ENCODE data around the gene RIPOR1.

RIPOR1 gene

DNA sequence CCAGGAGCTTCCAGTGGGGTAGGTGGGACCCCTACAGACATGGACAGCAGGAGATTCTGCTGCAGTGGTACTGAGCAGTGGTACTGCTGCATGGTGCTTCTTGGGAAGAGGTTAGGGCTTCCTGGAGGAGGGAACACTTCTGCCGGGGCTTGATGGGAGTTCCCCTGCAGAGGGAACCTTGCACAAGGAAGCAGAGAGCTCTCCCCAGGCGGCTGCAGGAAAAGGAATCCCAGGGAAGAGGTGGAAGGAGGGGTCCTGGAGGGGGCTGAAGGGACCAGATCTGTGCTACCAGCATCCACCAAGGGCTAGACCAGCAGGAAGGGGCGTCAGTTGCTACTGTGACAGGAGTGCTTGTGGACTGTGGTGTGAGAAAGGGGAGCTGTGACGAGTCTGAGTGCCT, 10.6 kb downstream of the RIPOR1 start:
- DNase-seq (ENCODE audit: low spot score) = no peak

DNA sequence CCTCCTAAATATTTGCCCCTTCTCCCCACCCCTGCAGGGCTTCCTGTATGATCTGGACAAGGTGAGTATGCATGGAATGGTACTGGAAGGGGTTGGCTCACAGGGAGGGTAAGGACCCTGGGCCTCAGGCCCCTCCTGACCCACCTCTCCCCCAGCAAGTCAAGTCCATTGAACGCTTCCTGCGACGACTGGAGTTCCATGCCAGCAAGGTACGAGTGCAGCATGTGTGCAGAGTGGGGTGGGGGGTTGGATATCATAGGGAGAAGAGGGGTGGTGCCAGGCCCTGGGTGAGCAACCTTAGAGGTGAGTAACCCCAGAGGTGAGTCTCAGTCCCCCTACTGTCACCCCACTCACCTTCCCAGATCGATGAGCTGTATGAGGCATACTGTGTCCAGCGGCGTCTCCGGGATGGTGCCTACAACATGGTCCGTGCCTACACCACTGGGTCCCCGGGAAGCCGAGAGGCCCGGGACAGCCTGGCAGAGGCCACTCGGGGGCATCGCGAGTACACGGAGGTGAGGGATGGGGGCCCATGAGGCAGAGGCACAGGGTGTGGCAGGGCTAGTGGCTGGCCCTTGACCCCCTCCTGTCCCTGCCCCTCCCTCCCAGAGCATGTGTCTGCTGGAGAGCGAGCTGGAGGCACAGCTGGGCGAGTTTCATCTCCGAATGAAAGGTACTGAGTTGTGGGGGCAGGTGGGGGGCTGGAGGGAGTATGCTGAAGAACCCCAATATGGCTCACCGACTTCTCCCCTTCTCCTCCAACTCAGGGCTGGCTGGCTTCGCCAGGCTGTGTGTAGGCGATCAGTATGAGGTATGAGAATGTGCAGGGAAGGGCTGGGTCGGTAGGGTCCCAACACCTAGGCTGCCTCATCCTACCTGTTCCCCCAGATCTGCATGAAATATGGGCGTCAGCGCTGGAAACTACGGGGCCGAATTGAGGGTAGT, 11.3 kb downstream of the RIPOR1 start:
- no peak for DNase-seq (ENCODE audit: low spot score)

DNA sequence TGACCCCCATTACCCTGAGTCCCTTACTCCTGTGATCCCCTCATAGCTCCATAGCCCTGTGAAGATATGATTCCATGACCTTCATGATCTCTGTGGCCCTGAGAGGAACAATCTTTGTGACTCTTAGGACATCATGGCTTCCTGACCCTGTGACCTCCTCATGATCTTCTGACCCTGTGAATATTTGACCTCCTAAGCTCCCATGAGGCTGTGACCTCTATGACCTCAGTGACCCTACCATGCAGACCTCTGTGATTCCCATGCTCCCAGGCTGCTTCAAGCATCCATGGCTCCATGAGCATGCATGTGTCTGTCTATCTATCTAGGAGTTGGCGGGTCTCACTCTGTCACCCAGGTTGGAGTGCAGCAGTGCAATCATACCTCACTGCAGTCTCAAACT, 12.1 kb downstream of the RIPOR1 start:
- DNase-seq (ENCODE audit: low spot score) = no peak

DNA sequence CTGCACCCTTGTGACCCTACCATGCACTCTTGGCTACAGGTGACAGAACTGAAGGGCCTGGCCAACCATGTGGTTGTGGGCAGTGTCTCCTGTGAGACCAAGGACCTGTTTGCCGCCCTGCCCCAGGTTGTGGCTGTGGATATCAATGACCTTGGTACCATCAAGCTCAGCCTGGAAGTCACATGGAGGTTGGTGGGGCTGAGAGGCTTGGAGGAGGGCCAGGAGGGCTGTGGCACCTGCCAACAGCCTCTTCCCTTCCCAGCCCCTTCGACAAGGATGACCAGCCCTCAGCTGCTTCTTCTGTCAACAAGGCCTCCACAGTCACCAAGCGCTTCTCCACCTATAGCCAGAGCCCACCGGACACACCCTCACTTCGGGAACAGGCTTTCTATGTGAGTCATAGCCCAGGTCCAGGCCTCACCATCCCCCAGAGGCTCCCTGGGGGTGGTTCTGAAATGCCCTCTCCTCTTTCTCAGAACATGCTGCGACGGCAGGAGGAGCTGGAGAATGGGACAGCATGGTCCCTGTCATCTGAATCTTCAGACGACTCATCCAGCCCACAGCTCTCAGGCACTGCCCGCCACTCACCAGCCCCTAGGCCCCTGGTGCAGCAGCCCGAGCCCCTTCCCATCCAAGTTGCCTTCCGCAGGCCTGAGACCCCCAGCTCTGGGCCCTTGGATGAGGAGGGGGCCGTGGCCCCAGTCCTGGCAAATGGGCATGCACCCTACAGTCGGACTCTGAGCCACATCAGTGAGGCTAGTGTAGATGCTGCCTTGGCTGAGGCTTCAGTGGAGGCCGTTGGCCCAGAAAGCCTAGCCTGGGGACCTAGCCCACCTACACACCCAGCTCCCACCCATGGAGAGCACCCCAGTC, 13.0 kb downstream of the RIPOR1 start:
- DNase-seq (ENCODE audit: low spot score) = no peak

DNA sequence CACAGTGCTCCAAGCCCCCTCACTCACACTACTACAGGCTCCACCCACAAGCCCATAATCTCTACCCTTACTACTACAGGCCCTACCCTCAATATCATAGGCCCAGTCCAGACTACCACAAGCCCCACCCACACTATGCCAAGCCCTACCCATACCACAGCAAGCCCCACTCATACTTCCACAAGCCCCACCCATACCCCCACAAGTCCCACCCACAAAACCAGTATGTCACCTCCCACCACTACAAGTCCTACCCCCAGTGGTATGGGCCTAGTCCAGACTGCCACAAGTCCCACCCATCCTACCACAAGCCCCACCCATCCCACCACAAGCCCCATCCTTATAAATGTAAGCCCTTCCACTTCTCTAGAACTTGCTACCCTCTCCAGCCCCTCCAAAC, 13.8 kb downstream of the RIPOR1 start:
- peak; percentile 91 for DNase-seq (ENCODE audit: low spot score)

DNA sequence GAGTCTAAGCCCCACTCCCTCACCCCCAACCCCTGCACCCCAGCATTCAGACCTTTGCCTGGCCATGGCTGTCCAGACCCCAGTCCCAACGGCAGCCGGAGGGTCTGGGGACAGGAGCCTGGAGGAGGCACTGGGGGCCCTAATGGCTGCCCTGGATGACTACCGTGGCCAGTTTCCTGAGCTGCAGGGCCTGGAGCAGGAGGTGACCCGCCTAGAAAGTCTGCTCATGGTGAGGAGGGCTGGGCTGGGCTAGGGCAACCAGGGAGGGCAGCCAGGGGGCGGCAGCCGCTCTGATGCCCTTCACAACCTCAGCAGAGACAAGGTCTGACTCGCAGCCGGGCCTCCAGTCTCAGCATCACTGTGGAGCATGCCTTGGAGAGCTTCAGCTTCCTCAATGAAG, 14.4 kb downstream of the RIPOR1 start:
- no peak for DNase-seq (ENCODE audit: low spot score)

DNA sequence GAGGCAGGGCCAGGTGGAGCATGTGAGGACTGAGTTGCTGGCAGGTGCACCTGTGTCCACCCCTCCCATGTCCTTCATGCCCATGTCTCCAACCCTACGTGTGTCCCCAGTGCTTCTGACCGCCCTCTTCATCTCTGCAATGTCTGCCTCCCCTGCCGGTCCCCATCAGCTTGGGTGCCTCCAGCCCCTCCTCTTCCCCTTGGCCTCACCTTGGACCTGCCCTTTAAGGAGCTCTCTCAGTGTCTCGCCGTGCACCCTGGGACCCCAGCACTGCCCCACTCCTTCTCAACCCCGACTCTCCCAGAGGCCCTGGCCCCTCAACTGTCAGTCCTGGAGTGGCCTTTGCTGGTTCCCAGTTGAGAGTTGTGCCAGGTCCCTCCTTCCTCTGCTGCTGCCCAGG, 15.0 kb downstream of the RIPOR1 start:
- no peak for DNase-seq (ENCODE audit: low spot score)

DNA sequence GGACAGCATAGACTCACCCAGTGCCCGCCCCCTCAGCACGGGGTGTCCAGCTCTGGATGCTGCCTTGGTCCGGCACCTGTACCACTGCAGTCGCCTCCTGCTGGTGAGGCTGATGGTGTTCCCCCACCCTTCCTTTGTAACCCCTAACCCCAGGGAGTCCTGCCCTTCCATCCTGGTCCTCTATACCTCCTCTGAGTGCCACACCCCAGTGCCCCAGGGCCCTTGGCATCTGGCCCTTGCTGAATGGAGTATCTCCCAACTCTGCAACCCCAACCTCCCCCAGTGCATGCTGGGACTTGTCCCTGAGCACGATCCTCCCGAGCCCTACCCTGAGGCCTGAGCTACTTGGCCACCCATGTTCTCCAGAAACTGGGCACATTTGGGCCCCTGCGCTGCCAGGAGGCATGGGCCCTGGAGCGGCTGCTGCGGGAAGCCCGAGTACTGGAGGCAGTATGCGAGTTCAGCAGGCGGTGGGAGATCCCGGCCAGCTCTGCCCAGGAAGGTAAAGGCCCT, 15.8 kb downstream of the RIPOR1 start:
- DNase-seq (ENCODE audit: low spot score) = no peak

DNA sequence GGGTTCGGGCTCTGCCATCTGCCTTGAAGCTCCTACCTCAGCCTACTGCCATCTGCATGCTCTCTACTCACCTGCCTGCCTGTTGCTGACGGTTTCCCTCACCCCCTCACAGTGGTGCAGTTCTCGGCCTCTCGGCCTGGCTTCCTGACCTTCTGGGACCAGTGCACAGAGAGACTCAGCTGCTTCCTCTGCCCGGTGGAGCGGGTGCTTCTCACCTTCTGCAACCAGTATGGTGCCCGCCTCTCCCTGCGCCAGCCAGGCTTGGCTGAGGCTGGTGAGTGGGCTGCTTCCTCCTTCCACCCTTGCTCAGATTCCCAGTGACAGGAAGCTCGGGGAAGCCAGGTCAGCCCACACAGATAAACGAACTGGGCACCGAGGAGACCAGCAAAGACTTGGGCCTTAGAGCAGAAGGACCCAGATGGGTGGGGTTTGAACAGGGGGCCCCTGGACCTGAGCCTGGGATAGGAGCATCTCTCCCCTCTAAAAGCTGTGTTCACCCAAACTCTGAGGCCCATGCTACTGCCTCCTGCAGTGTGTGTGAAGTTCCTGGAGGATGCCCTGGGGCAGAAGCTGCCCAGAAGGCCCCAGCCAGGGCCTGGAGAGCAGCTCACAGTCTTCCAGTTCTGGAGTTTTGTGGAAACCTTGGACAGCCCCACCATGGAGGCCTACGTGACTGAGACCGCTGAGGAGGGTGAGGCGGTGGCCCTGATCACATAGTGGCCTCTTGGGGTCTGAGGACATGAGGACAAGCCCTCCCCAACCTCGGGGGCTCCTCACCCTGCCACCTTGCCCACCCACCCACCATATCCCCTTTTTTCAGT, 16.4 kb downstream of the RIPOR1 start:
- DNase-seq (ENCODE audit: low spot score) = no peak

DNA sequence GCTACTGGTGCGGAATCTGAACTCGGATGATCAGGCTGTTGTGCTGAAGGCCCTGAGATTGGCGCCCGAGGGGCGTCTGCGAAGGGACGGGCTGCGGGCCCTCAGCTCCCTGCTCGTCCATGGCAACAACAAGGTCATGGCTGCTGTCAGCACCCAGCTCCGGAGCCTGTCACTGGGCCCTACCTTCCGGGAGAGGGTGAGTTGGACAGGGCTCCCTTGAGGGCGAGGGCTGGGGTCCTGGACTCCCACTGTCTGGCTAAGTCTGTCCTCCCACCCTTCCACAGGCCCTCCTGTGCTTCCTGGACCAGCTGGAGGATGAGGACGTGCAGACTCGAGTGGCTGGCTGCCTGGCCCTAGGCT, 17.0 kb downstream of the RIPOR1 start:
- DNase-seq (ENCODE audit: low spot score) = no peak

DNA sequence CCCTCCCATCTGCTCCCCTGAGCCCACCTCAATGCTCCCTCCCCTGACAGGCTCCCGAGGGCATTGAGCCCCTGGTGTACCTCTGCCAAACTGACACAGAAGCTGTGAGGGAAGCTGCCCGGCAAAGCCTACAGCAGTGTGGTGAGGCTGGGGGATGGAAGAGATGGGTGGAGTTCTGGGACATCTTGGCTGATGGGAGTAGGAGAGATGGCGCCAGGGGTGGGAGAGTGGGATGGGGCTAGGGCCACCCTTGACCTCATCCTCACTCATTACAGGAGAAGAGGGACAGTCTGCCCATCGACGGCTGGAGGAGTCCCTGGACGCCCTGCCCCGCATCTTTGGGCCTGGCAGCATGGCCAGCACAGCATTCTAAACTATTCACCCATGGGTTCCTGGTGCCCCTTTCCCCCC, 17.5 kb downstream of the RIPOR1 start:
- DNase-seq (ENCODE audit: low spot score) = no peak

DNA sequence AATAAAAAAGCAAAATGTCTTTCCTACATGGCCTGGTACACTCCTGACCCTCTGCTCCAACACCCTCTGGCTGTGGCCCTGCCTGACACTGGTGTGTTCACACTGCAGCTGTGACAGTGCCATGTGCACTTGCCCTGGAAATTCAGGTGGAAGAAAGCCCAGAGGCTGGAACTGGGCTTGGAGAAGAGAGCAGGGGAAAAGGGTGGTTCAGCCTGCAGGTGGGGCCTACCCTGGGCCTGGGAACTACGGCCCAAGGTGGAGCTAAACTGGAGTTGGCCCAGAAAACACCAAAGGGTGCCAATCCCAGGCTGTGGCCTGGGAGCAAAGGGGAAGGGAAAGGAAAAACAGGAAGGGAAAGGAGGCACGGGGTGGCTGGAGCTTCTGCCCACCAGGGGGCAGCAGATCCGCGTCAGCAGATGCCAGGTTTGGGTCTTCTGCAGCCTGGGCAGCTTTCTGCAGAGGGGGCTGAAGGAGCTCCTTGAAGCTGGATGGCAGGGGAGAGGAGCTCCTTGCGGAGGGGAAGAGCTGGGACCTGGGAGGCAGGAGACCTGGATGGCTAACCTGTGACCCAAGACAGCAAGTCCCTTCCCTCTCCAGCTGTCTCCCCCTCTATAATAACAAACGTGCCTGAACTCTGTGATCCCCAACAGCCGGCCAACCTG, 18.3 kb downstream of the RIPOR1 start:
- peak; percentile 80 for DNase-seq (ENCODE audit: low spot score)

DNA sequence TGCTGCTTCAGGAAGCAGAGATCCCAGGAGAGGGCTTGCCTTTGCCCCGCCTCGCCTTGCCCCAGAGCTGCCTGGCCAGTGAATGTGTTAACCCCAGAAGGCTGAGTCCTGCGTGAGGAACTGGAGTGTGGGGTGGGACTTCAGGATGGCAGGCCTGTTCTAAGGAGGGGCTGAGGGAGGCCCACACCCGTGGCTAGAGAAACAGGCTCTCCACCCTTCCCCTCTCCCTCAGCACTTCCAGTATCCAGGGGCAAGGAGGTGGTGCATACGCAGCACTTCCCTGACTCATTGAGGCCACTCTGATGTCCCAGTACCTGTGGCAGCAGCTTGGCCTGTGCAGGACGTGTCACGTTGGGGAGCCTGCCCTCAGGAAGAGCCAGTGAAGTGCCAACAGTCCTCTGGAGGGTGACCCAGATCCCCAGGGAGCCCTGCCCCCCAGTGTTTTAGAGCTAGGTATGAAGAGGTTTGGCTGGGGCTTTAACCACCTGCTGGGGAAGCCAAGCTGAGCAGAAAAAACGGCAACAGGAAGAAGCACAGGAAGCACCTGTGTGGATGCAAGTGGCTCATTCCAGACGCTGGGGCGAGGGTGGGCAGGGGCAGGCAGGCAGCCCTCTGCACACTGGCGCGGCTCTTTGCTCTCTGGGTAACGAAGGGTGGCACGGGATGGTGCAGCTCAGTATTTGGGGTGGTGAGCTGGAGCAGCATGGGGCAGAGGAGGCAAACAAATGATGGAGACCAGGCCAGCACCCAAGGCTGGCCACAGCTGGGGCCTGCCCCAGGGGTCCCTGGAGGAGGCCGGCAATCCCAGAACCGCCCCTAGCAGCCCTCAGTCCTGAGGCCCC, 19.0 kb downstream of the RIPOR1 start:
- no peak for DNase-seq (ENCODE audit: low spot score)

DNA sequence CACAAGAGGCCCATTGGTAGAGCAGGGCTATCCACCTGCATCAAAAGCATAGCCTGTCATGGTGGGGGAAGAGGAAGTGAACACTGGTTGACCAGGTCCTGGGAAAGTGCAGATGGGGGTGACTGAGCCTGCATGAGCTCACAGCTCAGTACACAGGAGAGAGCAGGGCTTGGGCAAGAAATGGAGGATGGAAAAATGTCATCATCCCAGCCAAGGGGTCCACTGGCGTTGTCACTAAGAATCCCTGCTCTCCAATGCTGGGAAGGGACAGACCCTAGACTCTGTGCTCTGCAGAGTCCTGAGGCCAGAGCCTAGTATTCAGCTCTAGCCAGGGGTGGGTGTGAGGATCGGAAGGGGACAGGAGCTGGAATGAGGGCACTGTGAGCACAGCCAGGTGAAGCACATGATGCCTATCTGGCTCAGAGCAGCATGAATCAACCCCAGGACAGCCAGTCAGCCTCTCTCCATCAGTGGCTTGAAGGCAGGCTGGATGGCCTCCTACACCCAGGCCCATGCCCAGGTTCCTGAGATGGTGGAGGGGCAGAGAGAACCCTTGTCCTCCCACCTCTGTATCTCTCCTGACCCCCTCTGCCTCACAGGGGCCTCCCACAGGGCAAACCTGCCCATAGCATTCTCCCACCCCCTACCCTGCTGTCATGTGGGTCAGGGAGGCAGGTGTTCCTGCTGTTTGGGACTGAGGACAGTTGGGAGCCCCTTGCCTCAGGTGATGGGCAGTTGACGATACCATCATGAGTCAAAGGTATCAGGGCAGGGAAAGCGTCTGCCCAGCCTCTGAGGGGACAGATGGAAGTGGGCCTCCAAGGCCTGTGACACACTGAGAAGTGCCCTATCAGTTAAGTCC, 19.9 kb downstream of the RIPOR1 start:
- no peak for DNase-seq (ENCODE audit: low spot score)

DNA sequence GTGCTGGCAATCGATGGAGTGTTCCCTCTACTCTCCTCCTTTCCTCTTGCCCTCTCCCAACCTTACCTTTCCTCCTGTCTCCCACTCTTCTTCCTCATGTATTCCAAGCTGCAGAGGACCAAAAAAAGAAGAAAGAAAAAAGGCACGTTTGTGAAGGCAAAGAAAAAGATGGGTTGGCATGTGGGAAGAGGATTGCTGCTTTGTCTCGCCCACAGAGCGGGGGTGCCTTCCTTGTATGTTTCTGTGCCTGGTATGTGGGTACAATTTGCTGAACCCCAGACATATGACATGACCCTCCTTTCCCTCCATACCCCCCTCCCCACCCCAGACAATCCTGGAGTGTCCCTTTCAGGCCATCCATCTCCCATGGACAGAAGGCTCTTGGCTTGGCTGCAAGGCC, 20.6 kb downstream of the RIPOR1 start:
- no peak for DNase-seq (ENCODE audit: low spot score)

DNA sequence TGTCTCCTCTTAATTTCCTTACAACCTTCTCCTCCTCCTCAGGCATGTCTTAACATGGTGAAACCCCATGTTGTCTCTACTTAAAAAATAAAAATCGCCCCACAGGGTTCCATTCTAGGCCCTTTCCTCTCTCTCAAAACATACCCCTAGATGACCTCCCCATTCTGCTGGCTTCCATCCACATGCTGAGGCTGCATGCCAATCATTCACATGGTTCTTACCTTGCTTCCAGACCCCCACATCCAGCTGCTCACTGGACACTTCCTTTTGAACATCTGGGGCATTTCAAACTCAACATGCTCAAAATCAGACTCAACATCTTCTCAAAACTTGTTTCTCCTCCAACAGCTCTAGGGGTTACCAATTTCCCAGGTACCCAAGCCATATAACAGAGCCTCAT, 21.3 kb downstream of the RIPOR1 start:
- no peak for DNase-seq (ENCODE audit: low spot score)

DNA sequence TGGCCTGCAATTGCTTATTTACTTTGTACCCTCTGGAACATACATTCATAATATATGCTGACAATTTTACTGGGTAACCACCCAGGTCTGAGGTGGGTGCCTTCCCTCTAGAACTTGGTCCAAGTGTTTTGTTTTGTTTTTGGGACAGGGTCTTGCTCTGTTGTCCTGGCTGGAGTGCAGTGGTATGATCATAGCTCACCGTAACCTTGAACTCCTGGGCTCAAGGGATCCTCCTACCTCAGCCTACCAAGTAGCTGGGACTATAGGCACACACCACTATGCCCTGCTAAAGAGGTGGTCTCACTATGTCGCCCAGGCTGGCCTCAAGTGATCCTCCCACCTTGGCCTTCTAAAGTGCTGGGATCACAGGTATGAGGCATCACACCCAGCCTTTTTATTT, 22.5 kb downstream of the RIPOR1 start:
- DNase-seq (ENCODE audit: low spot score) = no peak

DNA sequence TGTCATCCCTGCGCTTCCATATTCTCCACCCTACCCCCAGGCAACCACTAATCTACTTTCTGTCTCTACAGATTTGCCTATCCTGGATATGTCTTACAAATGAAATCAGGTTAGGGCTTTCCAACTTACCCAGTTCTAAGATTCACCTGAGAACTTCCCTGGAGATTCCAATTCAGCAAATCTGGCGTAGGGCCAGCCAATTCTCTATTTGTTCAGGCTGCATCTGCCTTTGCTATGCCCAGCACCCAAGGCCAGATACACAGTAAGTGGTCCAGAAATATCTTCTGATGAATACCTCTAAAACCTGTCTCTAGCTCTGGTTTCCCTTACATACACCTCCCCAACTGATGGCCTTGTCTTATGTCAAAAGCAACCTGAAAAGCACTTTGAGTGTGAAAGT, 23.3 kb downstream of the RIPOR1 start:
- no peak for DNase-seq (ENCODE audit: low spot score)

DNA sequence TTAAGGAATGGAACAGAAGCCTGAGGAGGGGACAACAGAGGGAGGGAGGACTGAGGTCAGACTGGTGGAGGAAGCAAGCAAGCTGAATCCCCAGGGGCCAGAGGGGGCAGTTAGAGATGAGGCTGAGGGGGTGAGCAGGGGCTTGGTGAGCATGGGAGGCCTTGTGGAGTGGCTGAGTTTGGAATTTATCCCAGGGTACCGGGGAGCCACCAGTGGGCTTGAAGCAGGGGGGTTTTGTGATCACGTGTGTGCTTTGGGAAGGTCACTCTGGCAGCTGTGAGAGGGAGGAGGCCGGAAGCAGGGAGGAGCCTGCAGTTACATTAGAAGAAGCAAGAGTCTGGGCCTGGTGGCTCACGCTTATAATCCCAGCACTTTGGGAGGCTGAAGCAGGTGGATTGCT, 23.8 kb downstream of the RIPOR1 start:
- no peak for DNase-seq (ENCODE audit: low spot score)

DNA sequence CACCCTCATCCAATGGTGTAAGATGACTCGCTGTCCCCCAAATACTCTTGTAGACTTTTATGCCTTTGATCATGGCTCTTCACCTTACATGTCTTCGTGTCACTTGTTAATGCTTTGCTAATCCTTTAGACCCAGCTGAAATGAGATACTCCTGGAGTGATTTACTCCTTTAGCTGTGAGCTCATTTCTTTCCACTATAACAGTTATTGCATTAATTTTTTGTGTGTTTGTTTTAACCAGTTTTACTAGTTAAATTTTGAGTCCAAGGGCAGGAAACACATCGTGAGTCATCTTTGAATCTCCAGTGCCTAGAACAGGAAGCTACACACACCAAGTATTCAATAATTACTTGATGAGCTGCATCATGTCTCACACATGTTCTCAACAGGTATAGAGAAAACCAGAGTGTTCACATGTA, 27.2 kb downstream of the RIPOR1 start:
- DNase-seq (ENCODE audit: low spot score) = no peak
